GM06990 (cell line): Measurements from ENCODE around the gene SLX4IP.
"Not testable (repeated sequence)": the region's sequence is repeated elsewhere in the genome, so short reads cannot be mapped to it uniquely, and the experiment has no call there.

ENCODE experiments used
- DNase-seq: peaks from one replicate; pipeline ENCODE4 v3.0.0-alpha.2; 2011; ENCODE audit not compliant: insufficient read length; ENCODE audit errors: extremely low read depth
- H3K27me3 ChIP-seq: replicated peaks from 2 replicates; pipeline ENCODE4 v1.6.0; 2011; ENCODE audit warnings: low read length; ENCODE audit not compliant: control insufficient read depth, insufficient read depth
- H3K36me3 ChIP-seq: 2 replicates; pipeline ENCODE4 v1.5.1; 2011; ENCODE audit warnings: low read length; ENCODE audit not compliant: control insufficient read depth, insufficient read depth
- H3K4me3 ChIP-seq: replicated peaks from 2 replicates; pipeline ENCODE4 v1.5.1; 2011; ENCODE audit warnings: low read depth, mild to moderate bottlenecking, control low read depth, low read length
- TF ChIP-seq, protein P1 (sequence below): IDR thresholded peaks from 2 replicates; pipeline ENCODE4 v1.5.1; 2011; ENCODE audit warnings: low read length, control low read depth, mild to moderate bottlenecking, inconsistent platforms; ENCODE audit not compliant: insufficient read depth, poor library complexity, severe bottlenecking

The SLX4IP gene

DNA sequence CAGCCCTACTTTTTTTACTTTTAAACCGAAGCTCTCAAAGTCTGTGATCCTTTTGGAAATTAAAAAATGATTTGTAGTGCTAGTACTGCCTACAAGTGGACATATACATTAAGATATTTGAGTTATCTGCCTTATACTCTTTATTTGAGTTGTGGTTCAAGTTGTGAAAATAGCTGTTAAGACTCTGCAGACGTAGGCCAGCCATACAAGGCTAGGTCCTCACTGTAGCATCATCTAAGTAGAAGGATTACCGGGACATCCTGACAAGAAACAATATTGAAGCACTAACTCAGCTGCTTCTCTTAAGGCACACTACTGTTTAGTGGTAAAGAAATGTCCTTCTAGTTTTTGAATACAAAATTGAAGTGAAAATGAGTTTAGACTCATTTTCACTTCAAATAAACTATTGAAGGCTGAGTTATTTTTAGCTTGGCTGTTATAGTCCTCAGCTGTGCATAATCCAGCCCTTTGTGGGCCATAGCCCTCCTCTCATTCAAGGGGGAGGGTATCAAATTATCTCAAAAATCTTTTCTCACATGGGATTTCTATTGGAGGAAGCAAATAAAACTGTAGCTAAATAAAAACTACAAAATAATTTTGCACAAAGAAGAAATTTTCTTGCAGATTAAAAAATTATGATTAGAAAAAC is 170.6 kb downstream of the SLX4IP start:
- Histone ChIP-seq H3K27me3 (no peaks in the 10 kb centered on the region), H3K36me3 (no peaks in the 10 kb centered on the region), H3K4me3 (no peak overlapping the region)
- TF ChIP-seq, protein P1, sequence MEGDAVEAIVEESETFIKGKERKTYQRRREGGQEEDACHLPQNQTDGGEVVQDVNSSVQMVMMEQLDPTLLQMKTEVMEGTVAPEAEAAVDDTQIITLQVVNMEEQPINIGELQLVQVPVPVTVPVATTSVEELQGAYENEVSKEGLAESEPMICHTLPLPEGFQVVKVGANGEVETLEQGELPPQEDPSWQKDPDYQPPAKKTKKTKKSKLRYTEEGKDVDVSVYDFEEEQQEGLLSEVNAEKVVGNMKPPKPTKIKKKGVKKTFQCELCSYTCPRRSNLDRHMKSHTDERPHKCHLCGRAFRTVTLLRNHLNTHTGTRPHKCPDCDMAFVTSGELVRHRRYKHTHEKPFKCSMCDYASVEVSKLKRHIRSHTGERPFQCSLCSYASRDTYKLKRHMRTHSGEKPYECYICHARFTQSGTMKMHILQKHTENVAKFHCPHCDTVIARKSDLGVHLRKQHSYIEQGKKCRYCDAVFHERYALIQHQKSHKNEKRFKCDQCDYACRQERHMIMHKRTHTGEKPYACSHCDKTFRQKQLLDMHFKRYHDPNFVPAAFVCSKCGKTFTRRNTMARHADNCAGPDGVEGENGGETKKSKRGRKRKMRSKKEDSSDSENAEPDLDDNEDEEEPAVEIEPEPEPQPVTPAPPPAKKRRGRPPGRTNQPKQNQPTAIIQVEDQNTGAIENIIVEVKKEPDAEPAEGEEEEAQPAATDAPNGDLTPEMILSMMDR, result no peak
- DNase-seq, result no peak

DNA sequence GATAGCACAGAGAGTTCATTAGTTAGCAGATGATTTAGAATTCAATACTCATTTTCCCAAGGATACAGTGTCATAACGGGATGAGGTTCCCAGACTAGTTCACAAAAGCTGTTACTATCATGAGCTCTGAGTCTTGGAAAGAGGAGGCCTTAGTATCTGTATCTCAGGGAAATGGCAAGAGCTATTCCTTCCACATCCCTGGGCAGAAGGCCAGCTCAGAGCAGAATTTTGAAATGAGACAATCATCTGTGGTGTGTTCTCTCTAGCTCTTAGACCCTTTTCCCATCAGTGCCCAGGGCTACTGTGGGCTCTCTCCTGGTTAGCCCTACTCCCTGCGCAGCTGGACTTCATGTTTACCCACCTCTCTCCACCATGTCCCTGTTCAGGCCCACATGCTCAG is 174.2 kb downstream of the SLX4IP start:
- no peak for DNase-seq
- TF ChIP-seq, protein P1, result no peak

DNA sequence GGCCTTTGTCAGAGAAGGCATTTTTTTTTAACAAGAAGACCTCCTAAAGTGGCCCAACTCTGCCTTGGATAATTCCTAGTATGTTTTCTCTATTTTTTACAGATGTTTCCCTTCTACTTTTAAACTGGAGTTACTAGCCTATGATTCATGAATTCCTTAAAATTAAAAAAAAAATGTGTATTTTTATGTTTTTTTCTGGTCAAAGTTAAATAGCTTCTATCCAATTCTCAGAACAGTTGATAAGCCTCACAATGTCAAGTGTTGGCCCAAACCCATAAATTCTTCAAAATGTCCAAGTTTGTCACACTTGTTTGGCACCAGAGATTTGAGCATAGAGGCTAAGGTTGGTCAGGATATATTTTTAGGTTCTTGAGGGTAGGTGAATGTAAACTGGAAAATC is 174.7 kb downstream of the SLX4IP start:
- no peaks in the 10 kb centered on the region for H3K27me3 ChIP-seq
- H3K36me3 ChIP-seq, result no peaks in the 10 kb centered on the region
- H3K4me3 ChIP-seq, result no peak overlapping the region
- TF ChIP-seq, protein P1, result no peak
- DNase-seq, result no peak

More for the DNA sequence above, 174.2 kb downstream of the SLX4IP start:
- no peaks in the 10 kb centered on the region for H3K27me3 ChIP-seq
- no peaks in the 10 kb centered on the region for H3K36me3 ChIP-seq
- no peak overlapping the region for H3K4me3 ChIP-seq

DNA sequence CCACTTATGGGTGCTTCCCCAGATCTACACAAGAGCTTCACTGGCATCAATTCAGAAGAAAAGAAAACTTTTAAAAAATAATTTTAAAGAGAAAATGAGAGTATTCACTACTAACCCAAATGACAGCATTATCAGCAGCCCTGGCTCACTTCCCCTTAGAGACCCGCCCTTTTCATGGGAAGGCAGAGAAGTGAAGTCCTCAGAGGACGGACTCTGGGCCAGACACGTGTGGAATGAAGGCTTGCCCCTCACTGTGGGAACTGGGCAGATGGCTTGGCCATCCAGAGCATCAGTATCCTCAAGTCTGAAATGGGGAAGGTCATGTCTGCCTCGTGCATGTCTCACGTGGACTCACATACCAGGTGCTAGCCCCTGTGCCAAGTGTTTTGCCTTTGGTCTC is 175.1 kb downstream of the SLX4IP start:
- Histone ChIP-seq H3K36me3 (no peaks in the 10 kb centered on the region), H3K27me3 (no peaks in the 10 kb centered on the region), H3K4me3 (no peak overlapping the region)
- DNase-seq, result no peak
- TF ChIP-seq, protein P1, result no peak

DNA sequence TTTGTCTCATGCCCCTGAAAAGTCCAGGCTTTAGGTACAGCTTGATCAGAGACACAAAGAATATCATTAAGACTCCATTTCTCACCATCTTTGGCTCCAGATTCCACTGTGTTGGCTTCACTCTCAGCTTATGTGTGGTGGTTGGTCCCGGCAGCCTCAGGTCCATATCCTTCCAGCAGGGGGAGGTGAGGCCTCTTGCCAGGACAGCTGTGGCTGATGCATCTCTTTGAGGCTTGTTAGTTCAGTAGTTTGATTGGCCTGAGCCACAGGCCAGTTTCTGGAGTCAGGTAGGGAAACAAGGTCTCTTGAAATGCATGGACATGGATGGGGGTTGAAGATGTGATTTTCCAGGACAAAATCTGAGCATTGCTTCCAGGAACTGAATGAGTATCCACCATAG is 176.3 kb downstream of the SLX4IP start:
- TF ChIP-seq, protein P1, result peak; percentile 63
- H3K36me3 ChIP-seq, result no peaks in the 10 kb centered on the region
- H3K4me3 ChIP-seq, result no peak overlapping the region
- no peak for DNase-seq
- H3K27me3 ChIP-seq, result no peaks in the 10 kb centered on the region

DNA sequence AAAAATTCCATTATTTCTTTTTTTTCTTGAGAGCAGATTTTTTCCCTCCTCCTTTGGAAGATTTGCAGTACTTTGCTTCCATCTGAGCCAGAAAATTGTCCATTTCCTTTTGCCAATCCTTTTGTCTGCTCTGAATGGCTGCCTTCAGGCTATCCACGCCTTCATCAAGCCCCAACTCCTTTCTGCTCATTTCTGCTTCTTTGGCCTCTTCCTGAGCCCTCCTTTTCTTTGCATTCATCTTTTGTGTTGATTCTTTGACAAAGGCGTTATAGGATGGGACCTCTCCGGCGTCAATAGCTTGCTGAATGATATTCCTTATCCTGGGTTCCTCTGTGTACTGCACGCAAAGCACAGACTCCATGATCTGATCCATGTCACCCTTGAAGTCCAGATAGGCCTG is 178.3 kb downstream of the SLX4IP start:
- not testable (repeated sequence) for DNase-seq, H3K27me3 ChIP-seq, H3K4me3 ChIP-seq, H3K36me3 ChIP-seq
